ENCODE data around the gene GJB5. TPM values are rescaled to one million over a fixed set of nuclear protein-coding genes. Genes with fewer than 3 reads are reported as not detected.

The GJB5 gene
- total RNA-seq, 1 experiment from 2014 or later: 18.1 TPM

DNA sequence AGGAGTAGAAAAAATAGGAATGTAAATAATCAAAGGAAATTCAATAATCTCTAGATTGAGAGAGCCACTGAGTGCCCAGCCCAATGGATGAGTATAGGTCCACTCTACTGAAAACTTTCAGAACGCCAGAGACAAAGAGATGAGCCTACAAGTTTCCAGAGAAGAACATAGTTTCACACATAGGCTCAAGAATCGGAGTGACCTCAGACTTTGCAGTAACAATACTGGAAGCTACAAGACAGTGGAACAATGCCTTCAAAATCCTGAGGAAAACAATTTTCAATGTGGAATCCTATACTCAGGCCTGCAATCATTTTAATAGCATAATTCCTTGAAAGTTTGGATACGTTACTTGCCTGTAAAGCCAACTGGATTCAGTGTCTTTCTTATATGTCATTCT lies 48.9 kb downstream of the GJB5 start:
- TF ChIP-seq EZH2 (IDR thresholded peaks at IDR 0.05; ENCODE audit: low read depth): no peak
- TF ChIP-seq, protein P1, sequence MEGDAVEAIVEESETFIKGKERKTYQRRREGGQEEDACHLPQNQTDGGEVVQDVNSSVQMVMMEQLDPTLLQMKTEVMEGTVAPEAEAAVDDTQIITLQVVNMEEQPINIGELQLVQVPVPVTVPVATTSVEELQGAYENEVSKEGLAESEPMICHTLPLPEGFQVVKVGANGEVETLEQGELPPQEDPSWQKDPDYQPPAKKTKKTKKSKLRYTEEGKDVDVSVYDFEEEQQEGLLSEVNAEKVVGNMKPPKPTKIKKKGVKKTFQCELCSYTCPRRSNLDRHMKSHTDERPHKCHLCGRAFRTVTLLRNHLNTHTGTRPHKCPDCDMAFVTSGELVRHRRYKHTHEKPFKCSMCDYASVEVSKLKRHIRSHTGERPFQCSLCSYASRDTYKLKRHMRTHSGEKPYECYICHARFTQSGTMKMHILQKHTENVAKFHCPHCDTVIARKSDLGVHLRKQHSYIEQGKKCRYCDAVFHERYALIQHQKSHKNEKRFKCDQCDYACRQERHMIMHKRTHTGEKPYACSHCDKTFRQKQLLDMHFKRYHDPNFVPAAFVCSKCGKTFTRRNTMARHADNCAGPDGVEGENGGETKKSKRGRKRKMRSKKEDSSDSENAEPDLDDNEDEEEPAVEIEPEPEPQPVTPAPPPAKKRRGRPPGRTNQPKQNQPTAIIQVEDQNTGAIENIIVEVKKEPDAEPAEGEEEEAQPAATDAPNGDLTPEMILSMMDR (conservative IDR thresholded peaks at IDR 0.05): no peak
- Histone ChIP-seq H3K27me3 (ENCODE audit: insufficient read depth, low read depth) (no peaks in the 10 kb centered on the region), H3F3A (ENCODE audit: insufficient read depth, low read depth) (no peaks in the 10 kb centered on the region), H3K36me3 (ENCODE audit: low read depth) (no peaks in the 10 kb centered on the region), H3K9me3 (ENCODE audit: insufficient read depth, low read depth) (no peaks in the 10 kb centered on the region), H3K79me2 (ENCODE audit: low read depth) (no peaks in the 10 kb centered on the region), H3K27ac (no peak overlapping the region), H2AFZ (no peak overlapping the region), H3K9me2 (ENCODE audit: insufficient read depth) (no peaks in the 10 kb centered on the region), H4K20me1 (ENCODE audit: insufficient read depth) (no peaks in the 10 kb centered on the region), H3K4me3 (no peak overlapping the region), H3K4me1 (replicated peaks; ENCODE audit: insufficient read depth) (no peaks in the 10 kb centered on the region), H3K4me2 (no peak overlapping the region)
- intact Hi-C loops (cut with micrococcal nuclease; ENCODE audit: unreplicated experiment): no loop called here
- no TSS peak for BruUV-seq (replicated peaks)
- no peak for DNase-seq
- CTCF ChIA-PET: no interaction called here
- POLR2A ChIA-PET (ENCODE audit: unreplicated experiment): no interaction called here

GRCh38 chr1:34806396-34806795 lies 51.5 kb downstream of the GJB5 start:
- BruUV-seq (replicated peaks): no TSS peak
- Histone ChIP-seq H2AFZ (no peak overlapping the region), H4K20me1 (ENCODE audit: insufficient read depth) (no peaks in the 10 kb centered on the region), H3K27me3 (ENCODE audit: insufficient read depth, low read depth) (no peaks in the 10 kb centered on the region), H3K27ac (no peak overlapping the region), H3K4me2 (no peak overlapping the region), H3K36me3 (ENCODE audit: low read depth) (no peaks in the 10 kb centered on the region), H3K4me1 (replicated peaks; ENCODE audit: insufficient read depth) (no peaks in the 10 kb centered on the region), H3K79me2 (ENCODE audit: low read depth) (no peaks in the 10 kb centered on the region), H3K4me3 (no peak overlapping the region), H3F3A (ENCODE audit: insufficient read depth, low read depth) (no peaks in the 10 kb centered on the region), H3K9me3 (ENCODE audit: insufficient read depth, low read depth) (no peaks in the 10 kb centered on the region), H3K9me2 (ENCODE audit: insufficient read depth) (no peaks in the 10 kb centered on the region)
- DNase-seq: no peak
- CTCF ChIA-PET: no interaction called here
- TF ChIP-seq EZH2 (IDR thresholded peaks at IDR 0.05; ENCODE audit: low read depth): no peak
- TF ChIP-seq, protein P1 (conservative IDR thresholded peaks at IDR 0.05): no peak
- POLR2A ChIA-PET (ENCODE audit: unreplicated experiment): no interaction called here
- intact Hi-C loops (cut with micrococcal nuclease; ENCODE audit: unreplicated experiment): loop anchor here (5.0 kb wide), 1 partner anchor 46 kb away; no protein-coding TSS in a partner anchor

Other genes starting within 250 kb of the GJB5 start
- 5.4 and 5.8 TPM in 2 replicates for gene GJB4, start 4.7 kb downstream of the GJB5 start, total RNA-seq (2021)
- 58.6 and 63.0 TPM in 2 replicates for gene GJB3, start 26.2 kb downstream of the GJB5 start, total RNA-seq (2021)
- not detected in 2 replicates for gene GJA4, start 38.0 kb downstream of the GJB5 start, total RNA-seq (2021)
- 17.4 and 19.3 TPM in 2 replicates for gene SMIM12, start 104.7 kb downstream of the GJB5 start, total RNA-seq (2021)
- gene DLGAP3, start 174.6 kb downstream of the GJB5 start, total RNA-seq (2021): not detected in 2 replicates
- 39.8 and 41.7 TPM in 2 replicates for gene TMEM35B, start 230.3 kb downstream of the GJB5 start, total RNA-seq (2021)